Measurements from ENCODE around the gene PLEKHH3.

GRCh38 chr17:42651392-42651791, 25.4 kb downstream of the PLEKHH3 start:
- TF ChIP-seq POLR2A (IDR thresholded peaks at IDR 0.05) = no peak
- no peak for TF ChIP-seq CTCF (IDR thresholded peaks at IDR 0.05)

All from right lobe of liver (tissue), 4 donors.